Adrenal gland (tissue), 5 donors: ENCODE results near the gene IGSF5.

Source experiments
- POLR2A ChIP-seq, 2 donors: fragments of 450-650 bp; IDR thresholded peaks; one replicate each; pipeline ENCODE4 v1.6.1; 2017; ENCODE audit warnings: antibody characterized with exemption in 2 of 2, mild to moderate bottlenecking in 2 of 2, moderate library complexity in 1 of 2
- TF ChIP-seq, protein P1 (sequence below), 6 experiments: fragments of 450-650 bp in 4 of 6; fragments of 200-600 bp in 2 of 6; sonication (generic) in 1 of 6; IDR thresholded peaks; 1 replicate in 5 of 6; 2 replicates in 1 of 6; pipeline versions ENCODE4 v1.5.1 to v1.8.0; 2016 to 2021; ENCODE audit warnings: antibody characterized with exemption in 6 of 6, mild to moderate bottlenecking in 2 of 6, moderate library complexity in 1 of 6
- donor health status: DM: no; HTN: no; CAD: no.

DNA sequence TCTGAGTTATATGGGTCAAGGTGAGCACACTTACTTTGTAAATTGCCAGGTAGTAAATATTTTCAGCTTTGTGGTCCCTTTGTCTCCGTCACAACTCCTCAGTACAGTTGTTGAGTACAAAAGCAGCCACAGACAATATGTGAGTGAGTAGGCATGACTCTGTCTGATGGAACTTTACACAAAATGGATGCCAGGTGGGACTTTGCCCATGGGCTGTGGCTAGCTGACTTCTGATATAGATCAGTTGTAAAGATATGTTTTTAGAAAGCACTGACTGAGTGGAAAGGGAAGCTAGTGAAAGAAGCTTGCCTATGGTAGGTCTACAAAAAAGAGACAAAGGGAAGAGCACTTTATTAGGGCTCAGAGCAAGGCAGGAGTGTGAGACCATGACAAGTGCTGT, 23.1 kb upstream of the IGSF5 start:
- TF ChIP-seq, protein P1, sequence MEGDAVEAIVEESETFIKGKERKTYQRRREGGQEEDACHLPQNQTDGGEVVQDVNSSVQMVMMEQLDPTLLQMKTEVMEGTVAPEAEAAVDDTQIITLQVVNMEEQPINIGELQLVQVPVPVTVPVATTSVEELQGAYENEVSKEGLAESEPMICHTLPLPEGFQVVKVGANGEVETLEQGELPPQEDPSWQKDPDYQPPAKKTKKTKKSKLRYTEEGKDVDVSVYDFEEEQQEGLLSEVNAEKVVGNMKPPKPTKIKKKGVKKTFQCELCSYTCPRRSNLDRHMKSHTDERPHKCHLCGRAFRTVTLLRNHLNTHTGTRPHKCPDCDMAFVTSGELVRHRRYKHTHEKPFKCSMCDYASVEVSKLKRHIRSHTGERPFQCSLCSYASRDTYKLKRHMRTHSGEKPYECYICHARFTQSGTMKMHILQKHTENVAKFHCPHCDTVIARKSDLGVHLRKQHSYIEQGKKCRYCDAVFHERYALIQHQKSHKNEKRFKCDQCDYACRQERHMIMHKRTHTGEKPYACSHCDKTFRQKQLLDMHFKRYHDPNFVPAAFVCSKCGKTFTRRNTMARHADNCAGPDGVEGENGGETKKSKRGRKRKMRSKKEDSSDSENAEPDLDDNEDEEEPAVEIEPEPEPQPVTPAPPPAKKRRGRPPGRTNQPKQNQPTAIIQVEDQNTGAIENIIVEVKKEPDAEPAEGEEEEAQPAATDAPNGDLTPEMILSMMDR (IDR thresholded peaks at IDR 0.05), result no peak
- TF ChIP-seq POLR2A (IDR thresholded peaks at IDR 0.05), result no peak
